Neutrophil (primary cell): Measurements from ENCODE around the gene RAB5B.
A peak's percentile ranks its signal among the peaks of the same experiment; 100 is the strongest.

Source experiments
- H3K27ac ChIP-seq: fragments of 200-600 bp; sonication (generic); 2 replicates; pipeline ENCODE4 v1.5.1; 2016; ENCODE audit warnings: mild to moderate bottlenecking, moderate library complexity
- H3K27me3 ChIP-seq: fragments of 200-600 bp; sonication (generic); 2 replicates; pipeline ENCODE4 v1.6.0; 2016; ENCODE audit warnings: mild to moderate bottlenecking
- H3K36me3 ChIP-seq: fragments of 200-600 bp; sonication (generic); 2 replicates; pipeline ENCODE4 v1.5.1; 2017
- H3K4me1 ChIP-seq, 2 experiments: fragments of 200-600 bp in 1 of 2; sonication (generic) in 1 of 2; 1 replicate in 1 of 2; 2 replicates in 1 of 2; pipeline versions ENCODE4 v1.5.1 to v1.6.1; 2013 to 2016; ENCODE audit warnings: low read depth in 1 of 2, low read length in 1 of 2, mild to moderate bottlenecking in 1 of 2, moderate library complexity in 1 of 2; ENCODE audit not compliant: control insufficient read depth in 1 of 2, insufficient read depth in 1 of 2
- H3K4me3 ChIP-seq, 2 experiments: fragments of 200-600 bp in 1 of 2; sonication (generic) in 1 of 2; 1 replicate in 1 of 2; 2 replicates in 1 of 2; pipeline ENCODE4 v1.5.1; 2013 to 2016; ENCODE audit warnings: low read depth in 1 of 2, low read length in 1 of 2, mild to moderate bottlenecking in 1 of 2, moderate library complexity in 1 of 2
- H3K9me3 ChIP-seq: fragments of 200-600 bp; sonication (generic); 2 replicates; pipeline ENCODE4 v1.5.1; 2016
- CTCF ChIP-seq: fragments of 200-600 bp; sonication (generic); IDR thresholded peaks from 2 replicates; pipeline ENCODE4 v1.5.1; 2016; ENCODE audit warnings: antibody characterized with exemption

RAB5B gene

GRCh38 chr12:55927588-55928502 lies 46.0 kb upstream of the RAB5B start, which contains the start of gene PYM1:
Gene PYM1 (minus strand): TSS chr12:55927894. CDS start chr12:55927761, 133 bp downstream.
- peaks cover 54 to 55% of the 10 kb centered on the region in 2 experiments for H3K4me1 ChIP-seq
- H3K36me3 ChIP-seq: no peaks in the 10 kb centered on the region
- peak within 1 kb of the TSS; percentile 93 to 98 for H3K4me3 ChIP-seq
- peak within 1 kb of the TSS; percentile 95 for H3K27ac ChIP-seq
- no peak for TF ChIP-seq CTCF
- H3K9me3 ChIP-seq: no peaks in the 10 kb centered on the region
- no peaks in the 10 kb centered on the region for H3K27me3 ChIP-seq

- no peak for TF ChIP-seq CTCF
- Histone ChIP-seq H3K27ac (peak overlapping the region; percentile 60), H3K9me3 (no peaks in the 10 kb centered on the region), H3K36me3 (no peaks in the 10 kb centered on the region), H3K27me3 (no peaks in the 10 kb centered on the region), H3K4me3 (no peak overlapping the region), H3K4me1 (peaks cover 69 to 70% of the 10 kb centered on the region in 2 experiments)
These were observed 44.5 kb upstream of the RAB5B start for GRCh38 chr12:55929306-55929791.

- peak within 1 kb of the TSS; percentile 95 for H3K27ac ChIP-seq
- no peaks in the 10 kb centered on the region for H3K9me3 ChIP-seq
- peak within 1 kb of the TSS; percentile 76 to 86 for H3K4me3 ChIP-seq
- H3K27me3 ChIP-seq: no peaks in the 10 kb centered on the region
- H3K36me3 ChIP-seq: no peaks in the 10 kb centered on the region
- H3K4me1 ChIP-seq: peaks cover 72 to 73% of the 10 kb centered on the region in 2 experiments
- TF ChIP-seq CTCF: no peak
These were observed 43.0 kb upstream of the RAB5B start, which contains the start of gene DGKA for GRCh38 chr12:55930771-55931316. Gene DGKA (plus strand): TSS chr12:55931162. CDS start chr12:55936504, 5,342 bp downstream.

GRCh38 chr12:55931317-55931779 lies 42.5 kb upstream of the RAB5B start:
- Histone ChIP-seq H3K27me3 (no peaks in the 10 kb centered on the region), H3K9me3 (no peaks in the 10 kb centered on the region), H3K27ac (peak overlapping the region; percentile 95), H3K4me3 (peak overlapping the region; percentile 76 to 86), H3K4me1 (peaks cover 67 to 68% of the 10 kb centered on the region in 2 experiments), H3K36me3 (peaks cover 1% of the 10 kb centered on the region)
- TF ChIP-seq CTCF: no peak

- H3K4me3 ChIP-seq: peak overlapping the region; percentile 76 to 86
- H3K27me3 ChIP-seq: no peaks in the 10 kb centered on the region
- H3K36me3 ChIP-seq: peaks cover 7% of the 10 kb centered on the region
- H3K9me3 ChIP-seq: no peaks in the 10 kb centered on the region
- H3K27ac ChIP-seq: peak overlapping the region; percentile 95
- peaks cover 63 to 64% of the 10 kb centered on the region in 2 experiments for H3K4me1 ChIP-seq
- no peak for TF ChIP-seq CTCF
These were observed 41.9 kb upstream of the RAB5B start for GRCh38 chr12:55931780-55932550.
